ENCODE measurements around the gene EFEMP2. TPM values are rescaled to one million over a fixed set of nuclear protein-coding genes. Genes with fewer than 3 reads are reported as not detected.

EFEMP2 gene
- total RNA-seq, 1 experiment from 2014 or later: 26.2 TPM

DNA sequence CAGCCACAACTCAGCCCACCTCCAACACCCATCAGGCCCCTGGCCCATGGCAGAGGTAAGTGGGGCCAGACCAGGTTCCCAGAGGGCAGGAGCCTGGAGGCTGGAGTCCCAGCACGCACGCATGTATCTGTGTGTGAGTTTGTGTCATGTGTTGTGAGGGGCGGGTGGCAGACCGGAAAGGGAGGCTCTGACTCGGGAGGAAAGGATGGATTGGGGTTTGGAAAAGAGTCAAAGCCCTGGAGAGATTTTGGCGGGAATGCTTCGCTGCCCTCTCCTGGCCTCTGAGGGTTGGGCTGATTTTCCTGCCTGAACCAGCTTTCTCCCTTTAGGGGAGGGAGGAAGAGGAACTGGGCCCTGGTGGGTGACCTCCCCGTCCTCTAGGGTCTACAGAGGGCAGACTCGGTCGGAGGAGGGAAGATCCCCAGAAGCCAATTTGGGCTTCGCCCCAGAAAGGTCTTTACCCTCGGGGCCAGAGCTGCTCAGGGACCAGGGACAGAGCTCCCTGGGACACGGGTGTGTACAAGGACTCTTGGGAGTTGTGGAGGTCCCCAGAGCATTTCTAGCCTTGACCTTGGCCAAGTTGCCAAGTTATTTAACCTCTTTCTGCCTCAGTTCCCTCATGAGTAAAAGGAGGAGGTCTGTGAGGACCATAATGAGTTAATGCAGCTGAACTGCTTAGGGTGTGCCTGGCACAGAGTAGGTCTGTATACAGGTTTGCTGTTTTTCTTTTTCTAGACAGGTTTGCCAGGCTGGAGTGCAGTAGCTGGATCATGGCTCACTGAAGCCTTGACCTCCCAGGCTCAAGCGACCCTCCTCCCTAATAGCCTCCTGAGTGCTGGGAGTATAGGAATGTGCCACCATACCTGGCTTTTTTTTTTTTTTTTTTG lies 39.3 kb upstream of the EFEMP2 start:
- Mint-ChIP-seq H3K4me3 (peak overlapping the region in 1 of 2 experiments; percentile 34; a peak in 1 of 5 replicates), H3K27ac (peak overlapping the region in 1 of 3 experiments; percentile 30; a peak in 3 of 7 replicates), H3K9me3 (no peaks in the 10 kb centered on the region; a peak in 1 of 5 replicates), H3K36me3 (ENCODE audit: insufficient read depth in 1 of 3, low read depth in 3 of 3) (peaks cover 0 to 2% (median 2%) of the 10 kb centered on the region in 3 experiments; a peak in 2 of 7 replicates), H3K4me1 (peaks cover 16 to 18% of the 10 kb centered on the region in 2 experiments), H3K27me3 (ENCODE audit: low read depth) (peaks cover 45% of the 10 kb centered on the region)
- H3K9me3 ChIP-seq (ENCODE audit: control insufficient read depth, low read depth, low read length): no peaks in the 10 kb centered on the region
- H2BK12ac ChIP-seq (ENCODE audit: insufficient read length, low read depth, low read length): no peak overlapping the region
- no peaks in the 10 kb centered on the region for H3K23me2 ChIP-seq (ENCODE audit: insufficient read length, low read depth, low read length, poor library complexity, severe bottlenecking)
- H2AFZ ChIP-seq (ENCODE audit: low read length): no peak overlapping the region
- H3K4me2 ChIP-seq (ENCODE audit: insufficient read depth, insufficient read length, low read length): no peak overlapping the region
- peak overlapping the region; percentile 45 for H3K18ac ChIP-seq (ENCODE audit: insufficient read length, low read depth, low read length)
- H2BK20ac ChIP-seq (ENCODE audit: low read depth, low read length, poor library complexity, severe bottlenecking): no peak overlapping the region
- peak; percentile 79 for DNase-seq
- no peak overlapping the region for H3K9ac ChIP-seq (ENCODE audit: extremely low read depth, insufficient read length, low read length)
- H2BK15ac ChIP-seq (ENCODE audit: low read depth, low read length): no peak overlapping the region
- no peak overlapping the region for H2BK5ac ChIP-seq (ENCODE audit: insufficient read length, low read length)
- no peak overlapping the region for H4K91ac ChIP-seq (ENCODE audit: insufficient read length, low read depth, low read length)
- no peaks in the 10 kb centered on the region for H3K79me2 ChIP-seq (ENCODE audit: insufficient read depth, low read length)
- no peak overlapping the region for H2AK5ac ChIP-seq (ENCODE audit: insufficient read length, low read length)
- no peak overlapping the region for H3K23ac ChIP-seq (ENCODE audit: insufficient read length, low read depth, low read length)
- no peaks in the 10 kb centered on the region for H4K20me1 ChIP-seq (ENCODE audit: control insufficient read depth, insufficient read depth, insufficient read length)
- no peaks in the 10 kb centered on the region; the same call in 1 of the 2 replicates for H3K4me1 ChIP-seq (ENCODE audit: insufficient read depth, low read length)
- WGBS (ENCODE audit: extremely low coverage, insufficient read length, low lambda C conversion rate): no CpG with 5 or more reads among the region's 14 CpGs
- no peaks in the 10 kb centered on the region for H3K79me1 ChIP-seq (ENCODE audit: insufficient read depth, low read depth, low read length, poor library complexity, severe bottlenecking)
- no peak overlapping the region for H4K5ac ChIP-seq (ENCODE audit: insufficient read length, low read depth, low read length)
- peak overlapping the region; percentile 44 for H3K14ac ChIP-seq (ENCODE audit: insufficient read depth, low read length)
- no peak overlapping the region for H4K8ac ChIP-seq (replicated peaks; ENCODE audit: insufficient read length, low read depth, low read length)
- no peak overlapping the region for H3K56ac ChIP-seq (ENCODE audit: insufficient read length, low read depth, low read length)
- H3K27ac ChIP-seq (ENCODE audit: insufficient read length, low read depth, low read length): no peak overlapping the region
- TF ChIP-seq, protein P1, sequence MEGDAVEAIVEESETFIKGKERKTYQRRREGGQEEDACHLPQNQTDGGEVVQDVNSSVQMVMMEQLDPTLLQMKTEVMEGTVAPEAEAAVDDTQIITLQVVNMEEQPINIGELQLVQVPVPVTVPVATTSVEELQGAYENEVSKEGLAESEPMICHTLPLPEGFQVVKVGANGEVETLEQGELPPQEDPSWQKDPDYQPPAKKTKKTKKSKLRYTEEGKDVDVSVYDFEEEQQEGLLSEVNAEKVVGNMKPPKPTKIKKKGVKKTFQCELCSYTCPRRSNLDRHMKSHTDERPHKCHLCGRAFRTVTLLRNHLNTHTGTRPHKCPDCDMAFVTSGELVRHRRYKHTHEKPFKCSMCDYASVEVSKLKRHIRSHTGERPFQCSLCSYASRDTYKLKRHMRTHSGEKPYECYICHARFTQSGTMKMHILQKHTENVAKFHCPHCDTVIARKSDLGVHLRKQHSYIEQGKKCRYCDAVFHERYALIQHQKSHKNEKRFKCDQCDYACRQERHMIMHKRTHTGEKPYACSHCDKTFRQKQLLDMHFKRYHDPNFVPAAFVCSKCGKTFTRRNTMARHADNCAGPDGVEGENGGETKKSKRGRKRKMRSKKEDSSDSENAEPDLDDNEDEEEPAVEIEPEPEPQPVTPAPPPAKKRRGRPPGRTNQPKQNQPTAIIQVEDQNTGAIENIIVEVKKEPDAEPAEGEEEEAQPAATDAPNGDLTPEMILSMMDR (conservative IDR thresholded peaks at IDR 0.05): peak; percentile 59
- H3K27me3 ChIP-seq (ENCODE audit: insufficient read depth, low read length): no peaks in the 10 kb centered on the region
- H3T11ph ChIP-seq (ENCODE audit: low read length): no peak overlapping the region
- no peak overlapping the region for H2BK120ac ChIP-seq (ENCODE audit: low read depth, low read length, poor library complexity, severe bottlenecking)
- no peak overlapping the region for H3K4ac ChIP-seq (ENCODE audit: low read depth, low read length)

All from H9 (cell line).